ENCODE data around the gene PIGU.
A peak's percentile ranks its signal among the peaks of the same experiment; 100 is the strongest.

- TF ChIP-seq KLF15 (CRISPR knock-in tag; IDR thresholded peaks at IDR 0.05; ENCODE audit: borderline replicate concordance), result no peak
- TF ChIP-seq ZNF317 (CRISPR knock-in tag; IDR thresholded peaks at IDR 0.05), result no peak
- no peak for TF ChIP-seq NR2C2 (CRISPR knock-in tag; IDR thresholded peaks at IDR 0.05; ENCODE audit: borderline replicate concordance)
- TF ChIP-seq POLR2A (IDR thresholded peaks at IDR 0.05; ENCODE audit: insufficient read depth in 1 of 2, low read depth in 2 of 2, low read length in 2 of 2), result 0 out of 4 replicates have a peak, but pooled peaks of 1 of the 2 experiments have one; percentile 6
- no peak for TF ChIP-seq ZNF792 (CRISPR knock-in tag; IDR thresholded peaks at IDR 0.05)
- TF ChIP-seq ZNF124 (CRISPR knock-in tag; IDR thresholded peaks at IDR 0.05), result no peak
- no peak for TF ChIP-seq ZSCAN20 (CRISPR knock-in tag; IDR thresholded peaks at IDR 0.05; ENCODE audit: borderline replicate concordance)
- TF ChIP-seq MAFK (conservative IDR thresholded peaks at IDR 0.05 in 1 of 2, IDR thresholded peaks at IDR 0.05 in 1 of 2; ENCODE audit: low read length in 2 of 2), result no peak
- TF ChIP-seq XRCC5 (optimal IDR thresholded peaks at IDR 0.05; ENCODE audit: low read length), result no peak
- no peak for TF ChIP-seq MTA1 (CRISPR knock-in tag; IDR thresholded peaks at IDR 0.05; ENCODE audit: borderline replicate concordance)
- TF ChIP-seq JDP2 (CRISPR knock-in tag; IDR thresholded peaks at IDR 0.05; ENCODE audit: borderline replicate concordance), result no peak
- TF ChIP-seq ZZZ3 (CRISPR knock-in tag; IDR thresholded peaks at IDR 0.05; ENCODE audit: borderline replicate concordance), result no peak
- no peak for TF ChIP-seq EZH2 (conservative IDR thresholded peaks at IDR 0.05; ENCODE audit: low read depth, low read length)
Measured at GRCh38 chr20:34709831-34710567, 33.1 kb upstream of the PIGU start.
